ENCODE measurements around the gene GSN.

The GSN gene

DNA sequence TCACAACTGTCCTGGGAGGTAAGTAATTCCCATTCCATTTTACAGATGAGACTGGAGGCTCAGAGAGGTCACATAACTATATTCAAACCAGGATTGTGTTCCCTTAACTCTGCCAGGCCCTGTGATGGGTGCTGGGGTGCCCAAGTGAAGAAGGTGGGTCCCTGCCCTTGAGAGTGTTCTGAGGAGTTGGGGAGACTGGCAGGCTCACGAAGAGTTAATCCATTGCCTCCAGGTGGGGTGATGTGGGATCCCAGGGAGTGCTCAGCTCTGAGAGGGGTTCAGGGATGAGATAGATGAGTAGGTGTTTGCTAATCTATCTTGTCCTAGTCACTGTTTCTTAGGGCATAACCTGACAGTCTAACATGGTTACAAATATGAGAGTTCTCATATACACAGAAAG lies 36.7 kb downstream of the GSN start:
- H3K27ac ChIP-seq (ENCODE audit: low read length): no peak overlapping the region
- no peak overlapping the region for H3K4me3 ChIP-seq (ENCODE audit: low read length)
- no peaks in the 10 kb centered on the region for H3K36me3 ChIP-seq (ENCODE audit: control insufficient read depth, insufficient read depth, low read length)
- no peaks in the 10 kb centered on the region for H3K4me1 ChIP-seq (ENCODE audit: control insufficient read depth, insufficient read depth, low read length)
- H3K27me3 ChIP-seq (ENCODE audit: control insufficient read depth, insufficient read depth, low read length): peaks cover 12% of the 10 kb centered on the region
- no peaks in the 10 kb centered on the region for H3K9me3 ChIP-seq (ENCODE audit: control insufficient read depth, insufficient read depth, low read length)
- DNase-seq (ENCODE audit: low read depth, low spot score): no peak
- no CpG with 5 or more reads among the region's 1 CpG for WGBS (ENCODE audit: insufficient coverage, insufficient read length)

DNA sequence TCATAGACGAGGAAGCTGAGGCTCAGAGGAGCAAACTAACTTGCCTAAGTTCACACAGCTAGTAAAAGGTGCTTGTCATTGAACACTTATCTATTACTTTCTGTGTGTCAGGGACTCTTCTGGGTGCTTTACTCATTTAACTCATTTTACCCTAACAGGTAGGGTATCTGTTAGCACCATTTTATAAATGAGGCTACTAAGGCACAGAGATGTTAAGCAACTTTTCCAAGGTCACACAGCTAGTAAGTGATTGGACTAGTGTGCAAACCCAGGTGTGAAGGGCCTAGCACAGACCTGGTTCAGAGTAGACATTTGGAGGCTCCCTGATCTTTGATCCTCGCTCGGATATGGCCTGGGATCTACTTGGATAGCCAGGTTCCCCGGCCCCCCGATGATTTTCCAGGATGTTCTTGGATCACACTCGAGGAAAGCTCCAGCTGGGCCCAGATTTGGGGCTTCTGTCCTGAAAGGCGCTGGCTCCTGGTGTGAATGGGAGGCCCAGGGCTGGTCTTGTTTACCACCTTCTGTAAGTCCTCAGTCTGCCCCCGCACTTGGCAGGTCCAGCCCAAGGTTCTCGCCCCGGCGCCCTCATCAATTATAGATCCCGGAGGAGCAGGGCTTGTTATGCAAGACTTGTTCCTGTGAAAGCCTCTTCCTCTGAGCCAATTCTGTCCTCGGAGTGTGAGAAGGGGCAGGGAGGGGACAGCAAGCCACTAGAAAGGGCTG lies 37.5 kb downstream of the GSN start:
- DNase-seq (ENCODE audit: low read depth, low spot score): no peak
- Histone ChIP-seq H3K27ac (ENCODE audit: low read length) (no peak overlapping the region), H3K36me3 (ENCODE audit: control insufficient read depth, insufficient read depth, low read length) (no peaks in the 10 kb centered on the region), H3K9me3 (ENCODE audit: control insufficient read depth, insufficient read depth, low read length) (no peaks in the 10 kb centered on the region), H3K4me1 (ENCODE audit: control insufficient read depth, insufficient read depth, low read length) (no peaks in the 10 kb centered on the region), H3K27me3 (ENCODE audit: control insufficient read depth, insufficient read depth, low read length) (peaks cover 7% of the 10 kb centered on the region), H3K4me3 (ENCODE audit: low read length) (no peak overlapping the region)
- whole genome bisulfite sequencing (ENCODE audit: insufficient coverage, insufficient read length): no CpG with 5 or more reads among the region's 13 CpGs

DNA sequence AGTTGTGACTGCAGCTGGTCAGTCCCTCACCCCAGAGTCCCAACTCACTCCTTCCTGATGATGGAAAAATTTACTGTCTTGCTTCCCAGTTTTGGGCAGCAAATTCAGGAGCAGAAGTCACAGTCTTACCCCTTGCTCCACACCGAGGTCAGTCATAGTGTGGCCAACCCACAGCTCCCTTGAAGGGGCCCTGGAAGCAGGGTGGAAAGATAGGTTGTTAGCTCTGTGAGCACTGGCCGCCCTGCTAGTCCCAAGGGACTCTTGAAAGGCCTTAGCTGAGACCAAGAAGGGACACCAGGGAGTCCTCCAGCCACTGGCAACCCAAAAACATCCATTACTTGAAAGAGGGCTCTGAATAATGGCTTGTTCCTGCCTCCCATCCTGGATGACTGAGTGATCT lies 40.0 kb downstream of the GSN start:
- no peaks in the 10 kb centered on the region for H3K9me3 ChIP-seq (ENCODE audit: control insufficient read depth, insufficient read depth, low read length)
- DNase-seq (ENCODE audit: low read depth, low spot score): no peak
- no peaks in the 10 kb centered on the region for H3K27me3 ChIP-seq (ENCODE audit: control insufficient read depth, insufficient read depth, low read length)
- no peak overlapping the region for H3K4me3 ChIP-seq (ENCODE audit: low read length)
- no peaks in the 10 kb centered on the region for H3K36me3 ChIP-seq (ENCODE audit: control insufficient read depth, insufficient read depth, low read length)
- no peak overlapping the region for H3K27ac ChIP-seq (ENCODE audit: low read length)
- H3K4me1 ChIP-seq (ENCODE audit: control insufficient read depth, insufficient read depth, low read length): no peaks in the 10 kb centered on the region
- WGBS (ENCODE audit: insufficient coverage, insufficient read length): no CpG with 5 or more reads among the region's 2 CpGs

DNA sequence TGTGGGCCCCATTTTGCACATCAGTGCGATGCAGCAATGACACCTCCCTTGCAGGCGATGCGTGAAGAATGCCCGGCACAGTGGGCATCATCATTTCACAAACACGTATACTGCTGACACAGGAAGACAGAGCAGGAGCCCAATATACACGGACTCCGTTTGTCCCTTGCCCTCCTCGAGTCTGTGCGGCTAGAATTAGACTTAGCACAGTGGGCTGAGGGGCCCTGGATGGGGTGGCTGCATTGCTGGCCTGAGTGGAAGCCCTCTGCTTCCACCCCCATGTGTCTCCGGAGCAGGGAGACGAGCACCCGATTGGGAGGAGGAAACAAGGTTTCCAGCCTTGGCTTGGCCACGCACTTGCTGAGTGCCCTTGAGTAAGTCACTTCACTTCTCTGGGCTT lies 40.8 kb downstream of the GSN start:
- Histone ChIP-seq H3K36me3 (ENCODE audit: control insufficient read depth, insufficient read depth, low read length) (no peaks in the 10 kb centered on the region), H3K27me3 (ENCODE audit: control insufficient read depth, insufficient read depth, low read length) (no peaks in the 10 kb centered on the region), H3K9me3 (ENCODE audit: control insufficient read depth, insufficient read depth, low read length) (no peaks in the 10 kb centered on the region), H3K4me3 (ENCODE audit: low read length) (no peak overlapping the region), H3K4me1 (ENCODE audit: control insufficient read depth, insufficient read depth, low read length) (no peaks in the 10 kb centered on the region), H3K27ac (ENCODE audit: low read length) (no peak overlapping the region)
- no peak for DNase-seq (ENCODE audit: low read depth, low spot score)
- WGBS (ENCODE audit: insufficient coverage, insufficient read length): no CpG with 5 or more reads among the region's 13 CpGs

DNA sequence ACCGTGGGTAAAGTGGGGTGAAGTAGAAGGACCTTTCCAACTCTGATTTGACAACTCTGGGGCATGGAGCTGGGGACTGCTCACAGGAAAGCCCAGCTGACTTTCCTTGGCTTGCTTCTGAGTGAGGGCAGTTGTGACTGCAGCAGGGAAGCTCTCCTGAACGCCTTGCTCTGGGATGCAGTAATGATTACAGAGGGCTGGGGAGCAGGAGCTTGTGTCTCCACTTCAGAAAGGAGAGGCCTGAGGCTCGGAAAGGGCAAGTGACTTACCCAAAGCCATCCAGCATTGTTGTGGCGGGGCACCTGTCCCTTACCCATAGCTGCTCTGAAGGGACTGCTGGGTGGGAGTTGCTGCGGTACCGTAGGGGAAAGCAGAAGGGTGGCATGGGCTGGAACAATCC lies 41.2 kb downstream of the GSN start:
- Histone ChIP-seq H3K27ac (ENCODE audit: low read length) (no peak overlapping the region), H3K36me3 (ENCODE audit: control insufficient read depth, insufficient read depth, low read length) (no peaks in the 10 kb centered on the region), H3K27me3 (ENCODE audit: control insufficient read depth, insufficient read depth, low read length) (no peaks in the 10 kb centered on the region), H3K4me1 (ENCODE audit: control insufficient read depth, insufficient read depth, low read length) (no peaks in the 10 kb centered on the region), H3K9me3 (ENCODE audit: control insufficient read depth, insufficient read depth, low read length) (no peaks in the 10 kb centered on the region), H3K4me3 (ENCODE audit: low read length) (no peak overlapping the region)
- DNase-seq (ENCODE audit: low read depth, low spot score): no peak
- no CpG with 5 or more reads among the region's 6 CpGs for WGBS (ENCODE audit: insufficient coverage, insufficient read length)

DNA sequence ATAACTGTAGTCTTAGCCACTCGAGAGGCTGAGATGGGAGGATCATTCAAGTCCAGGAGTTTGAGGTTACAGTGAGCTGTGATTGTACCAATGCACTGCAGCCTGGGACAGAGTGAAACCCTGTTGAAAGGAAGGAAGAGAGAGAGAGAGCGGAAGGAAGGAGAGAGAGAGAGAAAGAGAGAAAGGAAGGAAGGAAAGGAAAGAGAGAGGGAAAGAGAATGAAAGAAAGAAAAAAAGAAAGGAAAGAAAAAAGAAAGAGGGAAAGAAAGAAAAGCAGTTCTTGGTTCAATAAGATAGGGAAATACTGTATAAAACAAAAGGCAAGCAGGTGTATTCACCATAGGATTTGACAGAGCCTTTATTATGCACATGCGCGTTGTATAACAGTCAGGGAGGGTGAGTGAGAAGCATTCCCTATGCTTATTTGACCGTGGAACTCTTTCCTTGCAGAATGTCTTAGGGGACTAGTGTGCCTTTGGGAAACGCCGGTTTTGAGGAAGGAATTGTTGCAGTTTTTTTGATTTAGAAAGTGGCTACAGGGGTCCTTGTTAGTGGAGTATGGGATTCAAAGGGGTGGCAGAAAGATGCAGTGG lies 42.0 kb downstream of the GSN start:
- H3K4me3 ChIP-seq (ENCODE audit: low read length): no peak overlapping the region
- H3K27ac ChIP-seq (ENCODE audit: low read length): no peak overlapping the region
- H3K36me3 ChIP-seq (ENCODE audit: control insufficient read depth, insufficient read depth, low read length): no peaks in the 10 kb centered on the region
- WGBS (ENCODE audit: insufficient coverage, insufficient read length): no CpG with 5 or more reads among the region's 7 CpGs
- H3K4me1 ChIP-seq (ENCODE audit: control insufficient read depth, insufficient read depth, low read length): no peaks in the 10 kb centered on the region
- no peaks in the 10 kb centered on the region for H3K9me3 ChIP-seq (ENCODE audit: control insufficient read depth, insufficient read depth, low read length)
- H3K27me3 ChIP-seq (ENCODE audit: control insufficient read depth, insufficient read depth, low read length): no peaks in the 10 kb centered on the region
- DNase-seq (ENCODE audit: low read depth, low spot score): no peak

DNA sequence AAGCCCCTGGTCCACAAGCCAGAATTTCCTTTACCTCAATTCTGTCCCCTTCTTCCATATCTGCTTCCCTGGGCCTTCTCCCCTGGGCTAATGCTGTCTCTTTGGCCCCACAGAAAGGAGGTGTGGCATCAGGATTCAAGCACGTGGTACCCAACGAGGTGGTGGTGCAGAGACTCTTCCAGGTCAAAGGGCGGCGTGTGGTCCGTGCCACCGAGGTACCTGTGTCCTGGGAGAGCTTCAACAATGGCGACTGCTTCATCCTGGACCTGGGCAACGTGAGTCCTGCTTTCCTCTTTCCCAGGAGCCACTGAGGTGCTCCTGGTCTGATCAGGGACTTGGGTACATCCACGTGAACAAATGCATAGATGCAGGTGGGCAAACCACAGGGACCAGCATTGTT lies 42.6 kb downstream of the GSN start:
- no peaks in the 10 kb centered on the region for H3K36me3 ChIP-seq (ENCODE audit: control insufficient read depth, insufficient read depth, low read length)

DNA sequence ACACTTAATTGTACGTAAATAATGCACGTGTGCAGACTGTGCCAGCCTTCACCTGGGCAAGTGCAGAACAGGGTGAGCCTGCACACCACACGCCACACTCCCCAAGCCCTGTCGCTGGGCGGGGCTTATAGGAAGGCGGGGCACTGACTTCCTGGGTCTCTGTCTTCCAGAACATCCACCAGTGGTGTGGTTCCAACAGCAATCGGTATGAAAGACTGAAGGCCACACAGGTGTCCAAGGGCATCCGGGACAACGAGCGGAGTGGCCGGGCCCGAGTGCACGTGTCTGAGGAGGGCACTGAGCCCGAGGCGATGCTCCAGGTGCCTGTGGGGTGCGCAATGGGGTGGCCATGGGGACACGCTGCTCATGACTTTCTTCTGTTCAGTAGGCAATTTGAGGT lies 44.2 kb downstream of the GSN start:
- Histone ChIP-seq H3K9me3 (ENCODE audit: control insufficient read depth, insufficient read depth, low read length) (no peaks in the 10 kb centered on the region), H3K4me3 (ENCODE audit: low read length) (no peak overlapping the region), H3K27me3 (ENCODE audit: control insufficient read depth, insufficient read depth, low read length) (no peaks in the 10 kb centered on the region), H3K4me1 (ENCODE audit: control insufficient read depth, insufficient read depth, low read length) (no peaks in the 10 kb centered on the region), H3K27ac (ENCODE audit: low read length) (no peak overlapping the region), H3K36me3 (ENCODE audit: control insufficient read depth, insufficient read depth, low read length) (no peaks in the 10 kb centered on the region)
- WGBS (ENCODE audit: insufficient coverage, insufficient read length): no CpG with 5 or more reads among the region's 17 CpGs
- DNase-seq (ENCODE audit: low read depth, low spot score): no peak

More for the DNA sequence above, 42.6 kb downstream of the GSN start:
- no peak overlapping the region for H3K27ac ChIP-seq (ENCODE audit: low read length)
- DNase-seq (ENCODE audit: low read depth, low spot score): no peak
- H3K9me3 ChIP-seq (ENCODE audit: control insufficient read depth, insufficient read depth, low read length): no peaks in the 10 kb centered on the region
- H3K4me3 ChIP-seq (ENCODE audit: low read length): no peak overlapping the region
- no peaks in the 10 kb centered on the region for H3K27me3 ChIP-seq (ENCODE audit: control insufficient read depth, insufficient read depth, low read length)
- H3K4me1 ChIP-seq (ENCODE audit: control insufficient read depth, insufficient read depth, low read length): no peaks in the 10 kb centered on the region
- WGBS (ENCODE audit: insufficient coverage, insufficient read length): no CpG with 5 or more reads among the region's 9 CpGs

DNA sequence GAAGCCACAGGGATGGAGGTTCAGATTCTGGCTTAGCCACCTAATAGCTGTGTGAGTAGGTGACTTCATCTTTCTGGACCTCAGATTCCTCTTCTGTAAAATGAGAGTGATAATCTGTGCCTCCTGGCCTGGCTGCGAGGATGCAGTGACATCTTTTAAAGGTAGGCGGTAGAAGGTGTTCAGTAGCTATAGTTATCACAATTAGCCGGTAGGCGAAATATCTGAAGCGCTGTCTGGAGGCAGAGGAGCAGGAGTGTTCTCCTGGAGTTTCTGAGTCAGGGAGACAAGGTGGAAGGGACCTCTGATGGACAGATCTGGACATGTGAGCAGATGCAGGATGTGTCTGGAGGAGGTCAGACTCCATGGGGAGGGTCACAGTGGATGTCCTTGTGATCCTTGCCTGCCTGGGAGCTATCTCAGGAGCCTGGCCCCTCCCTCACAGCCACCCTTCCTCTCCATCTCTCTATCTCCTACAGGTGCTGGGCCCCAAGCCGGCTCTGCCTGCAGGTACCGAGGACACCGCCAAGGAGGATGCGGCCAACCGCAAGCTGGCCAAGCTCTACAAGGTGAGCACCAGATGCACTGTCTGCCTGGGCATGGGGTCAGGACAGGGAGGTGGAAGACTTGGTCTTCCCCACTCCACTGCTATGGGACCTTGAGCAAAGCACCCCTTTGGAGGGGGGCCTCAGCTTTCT lies 45.6 kb downstream of the GSN start:
- WGBS (ENCODE audit: insufficient coverage, insufficient read length): no CpG with 5 or more reads among the region's 10 CpGs
- no peak overlapping the region for H3K4me3 ChIP-seq (ENCODE audit: low read length)
- no peaks in the 10 kb centered on the region for H3K9me3 ChIP-seq (ENCODE audit: control insufficient read depth, insufficient read depth, low read length)
- H3K4me1 ChIP-seq (ENCODE audit: control insufficient read depth, insufficient read depth, low read length): no peaks in the 10 kb centered on the region
- H3K36me3 ChIP-seq (ENCODE audit: control insufficient read depth, insufficient read depth, low read length): no peaks in the 10 kb centered on the region
- no peak for DNase-seq (ENCODE audit: low read depth, low spot score)
- H3K27me3 ChIP-seq (ENCODE audit: control insufficient read depth, insufficient read depth, low read length): no peaks in the 10 kb centered on the region
- no peak overlapping the region for H3K27ac ChIP-seq (ENCODE audit: low read length)

DNA sequence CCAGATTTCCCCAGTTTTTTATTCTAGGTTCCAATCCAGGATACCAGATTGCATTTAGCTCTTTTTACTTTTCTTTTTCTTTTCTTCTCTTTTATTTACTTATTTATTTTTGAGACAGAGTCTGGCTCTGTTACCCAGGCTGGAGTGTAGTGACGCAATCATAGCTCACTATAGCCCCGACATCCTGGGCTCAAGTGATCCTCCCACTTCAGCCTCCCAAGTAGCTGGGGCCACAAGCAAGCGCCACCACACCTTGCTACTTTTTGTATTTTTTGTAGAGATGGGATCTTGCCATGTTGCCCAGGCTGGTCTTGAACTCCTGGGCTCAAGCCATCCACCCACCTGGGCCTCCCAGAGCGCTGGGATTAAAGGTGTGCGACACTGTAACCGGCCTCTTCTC lies 48.4 kb downstream of the GSN start:
- Histone ChIP-seq H3K9me3 (ENCODE audit: control insufficient read depth, insufficient read depth, low read length) (no peaks in the 10 kb centered on the region), H3K4me1 (ENCODE audit: control insufficient read depth, insufficient read depth, low read length) (no peaks in the 10 kb centered on the region), H3K27ac (ENCODE audit: low read length) (no peak overlapping the region), H3K4me3 (ENCODE audit: low read length) (no peak overlapping the region), H3K36me3 (ENCODE audit: control insufficient read depth, insufficient read depth, low read length) (no peaks in the 10 kb centered on the region), H3K27me3 (ENCODE audit: control insufficient read depth, insufficient read depth, low read length) (no peaks in the 10 kb centered on the region)
- DNase-seq (ENCODE audit: low read depth, low spot score): no peak
- WGBS (ENCODE audit: insufficient coverage, insufficient read length): no CpG with 5 or more reads among the region's 6 CpGs
